HCT116 (cell line): Measurements from ENCODE around the gene FOXN1. TPM values are rescaled to one million over a fixed set of nuclear protein-coding genes. Genes with fewer than 3 reads are reported as not detected.
A peak's percentile ranks its signal among the peaks of the same experiment; 100 is the strongest.

Source experiments
- ATAC-seq: fragments of 200-7000 bp; cut with Tn5 transposase; 2 replicates; pipeline ENCODE4 v1.9.1; 2020; ENCODE audit warnings: mild to moderate bottlenecking, moderate library complexity
- BruUV-seq: library from RNA; stranded (reverse); fragments of 400-500 nt; replicated peaks from 2 replicates; lab custom pipeline; 2021; lab: Mats Ljungman, UMichigan
- CTCF ChIA-PET: fragments of 300-600 bp; sonication (Branson Sonifier 250); formaldehyde crosslinking; loops from one replicate; lab custom pipeline; 2021; ENCODE audit warnings: antibody characterized with exemption; lab: Charles Lee
- POLR2A ChIA-PET: fragments of 300-600, 350-600 bp; sonication (Branson Sonifier 250); formaldehyde crosslinking; loops from one replicate; lab custom pipeline; 2021; ENCODE audit warnings: antibody characterized with exemption; lab: Charles Lee
- RAD21 ChIA-PET, 2 experiments: fragments of 300-600 bp; sonication (Branson Sonifier 250); formaldehyde crosslinking; loops; one replicate each; lab custom pipeline; 2023; ENCODE audit warnings: low total read pairs in 2 of 2; ENCODE audit not compliant: uncharacterized antibody in 2 of 2, unreplicated experiment in 2 of 2, low non-redundant PET in 1 of 2; lab: Charles Lee
- DNase-seq: peaks from one replicate; pipeline ENCODE4 v3.0.0-alpha.2; 2010; ENCODE audit warnings: low read depth, low spot score
- H2AFZ ChIP-seq: fragments of 200-600 bp; shearing (Covaris generic), sonication (generic); 2 replicates; pipeline ENCODE4 v1.6.1; 2017; ENCODE audit warnings: low read depth, mixed run types, mixed read lengths, antibody characterized with exemption, low read length; ENCODE audit not compliant: poor library complexity, severe bottlenecking
- H3K27ac ChIP-seq: 2 replicates; pipeline ENCODE4 v1.5.1; 2012; ENCODE audit warnings: low read depth, low read length
- H3K27me3 ChIP-seq: fragments of 200-600 bp; sonication (generic); 2 replicates; pipeline ENCODE4 v1.6.1; 2016; ENCODE audit warnings: mixed run types, low read length, mixed read lengths; ENCODE audit not compliant: insufficient read depth
- H3K36me3 ChIP-seq, 2 experiments: fragments of 200-500 bp in 1 of 2; fragments of 200-600 bp in 1 of 2; sonication (Bioruptor generic) in 1 of 2; sonication (generic) in 1 of 2; 2 replicates each; pipeline versions ENCODE4 v1.5.1 to v1.6.1; 2014 to 2016; ENCODE audit warnings: low read length in 2 of 2, inconsistent platforms in 1 of 2, mixed read lengths in 1 of 2, mixed run types in 1 of 2; ENCODE audit not compliant: insufficient read depth in 2 of 2, control insufficient read depth in 1 of 2
- H3K4me1 ChIP-seq, 2 experiments: fragments of 200-600 bp in 1 of 2; sonication (generic) in 1 of 2; 2 replicates each; pipeline versions ENCODE4 v1.5.1 to v1.6.1; 2012 to 2017; ENCODE audit warnings: low read length in 2 of 2, inconsistent platforms in 1 of 2, mild to moderate bottlenecking in 1 of 2, mixed read lengths in 1 of 2, mixed run types in 1 of 2, moderate library complexity in 1 of 2; ENCODE audit not compliant: insufficient read depth in 2 of 2, control insufficient read depth in 1 of 2
- H3K4me2 ChIP-seq: fragments of 200-600 bp; sonication (generic); 2 replicates; pipeline ENCODE4 v1.6.1; 2017; ENCODE audit warnings: mixed run types, low read length, mixed read lengths
- H3K4me3 ChIP-seq, 2 experiments: fragments of 200-600 bp in 1 of 2; sonication (generic) in 1 of 2; replicated peaks in 1 of 2; 2 replicates each; pipeline ENCODE4 v1.5.1; 2011 to 2016; ENCODE audit warnings: low read length in 2 of 2, control low read depth in 1 of 2, low read depth in 1 of 2, mild to moderate bottlenecking in 1 of 2, mixed read lengths in 1 of 2, mixed run types in 1 of 2
- H3K79me2 ChIP-seq: fragments of 200-600 bp; sonication (generic); 2 replicates; pipeline ENCODE4 v1.6.1; 2017; ENCODE audit warnings: mild to moderate bottlenecking, mixed run types, low read length, moderate library complexity, mixed read lengths; ENCODE audit not compliant: insufficient read depth
- H3K9ac ChIP-seq: fragments of 200-600 bp; sonication (generic); 2 replicates; pipeline ENCODE4 v1.6.1; 2016; ENCODE audit warnings: low read length, mixed read lengths
- H3K9me2 ChIP-seq: fragments of 200-600 bp; sonication (generic), shearing (Covaris generic); 2 replicates; pipeline ENCODE4 v1.6.1; 2017; ENCODE audit warnings: mixed run types, mild to moderate bottlenecking, moderate library complexity; ENCODE audit not compliant: insufficient read depth
- H3K9me3 ChIP-seq, 2 experiments: fragments of 200-500 bp in 1 of 2; fragments of 200-600 bp in 1 of 2; sonication (Bioruptor generic) in 1 of 2; sonication (generic) in 1 of 2; 2 replicates each; pipeline ENCODE4 v1.6.1; 2014 to 2017; ENCODE audit warnings: low read length in 2 of 2, mixed read lengths in 2 of 2, inconsistent platforms in 1 of 2, low read depth in 1 of 2, mild to moderate bottlenecking in 1 of 2, mixed run types in 1 of 2, moderate library complexity in 1 of 2; ENCODE audit not compliant: control insufficient read depth in 1 of 2, insufficient read depth in 1 of 2
- H4K20me1 ChIP-seq: fragments of 200-600 bp; sonication (generic), shearing (Covaris generic); 2 replicates; pipeline ENCODE4 v1.6.1; 2017; ENCODE audit warnings: mixed run types, mild to moderate bottlenecking, moderate library complexity; ENCODE audit not compliant: insufficient read depth
- MAX ChIP-seq: IDR thresholded peaks from 2 replicates; pipeline ENCODE4 v1.6.1; 2012
- ZBTB33 ChIP-seq: IDR thresholded peaks from 2 replicates; pipeline ENCODE4 v1.6.1; 2011; ENCODE audit warnings: mild to moderate bottlenecking, low read length, moderate library complexity; ENCODE audit not compliant: insufficient replicate concordance; ENCODE audit errors: extremely low read depth
- ZFX ChIP-seq: fragments of 450-650 bp; IDR thresholded peaks from 2 replicates; pipeline ENCODE4 v1.6.1; 2017
- intact Hi-C: fragments of 100-400 bp; cut with micrococcal nuclease; formaldehyde crosslinking; loops from 2 replicates; pipeline ENCODE4 v1.10.0; 2022
- total RNA-seq: library from RNA; stranded (reverse); gene quantifications from one replicate; pipeline ENCODE4 v1.2.1, GENCODE V29; 2021; ENCODE audit not compliant: unreplicated experiment

FOXN1 gene
- total RNA-seq, 1 experiment from 2014 or later, result not detected

GRCh38 chr17:28570716-28571360, 64.7 kb downstream of the FOXN1 start:
- Histone ChIP-seq H3K4me1 (peaks cover 0 to 20% of the 10 kb centered on the region in 2 experiments; a peak in 3 of 4 replicates), H3K27me3 (no peaks in the 10 kb centered on the region)

More at GRCh38 chr17:28570716-28571360, 64.7 kb downstream of the FOXN1 start:
- Histone ChIP-seq H3K9ac (peak overlapping the region; percentile 91), H3K4me3 (peak overlapping the region; percentile 77 to 99), H2AFZ (peak overlapping the region; percentile 53), H3K27ac (peak overlapping the region; percentile 62), H4K20me1 (no peaks in the 10 kb centered on the region), H3K9me3 (no peaks in the 10 kb centered on the region), H3K4me2 (peak overlapping the region; percentile 99), H3K9me2 (no peaks in the 10 kb centered on the region), H3K36me3 (peaks cover 0 to 4% of the 10 kb centered on the region in 2 experiments; a peak in 1 of 4 replicates), H3K79me2 (peaks cover 22% of the 10 kb centered on the region)
- no TSS peak for BruUV-seq
- ATAC-seq (peak; percentile 61), DNase-seq (no peak)
- peak; percentile 60; the same call in 1 of the 2 replicates for TF ChIP-seq MAX
- peak; percentile 59; the same call in 1 of the 2 replicates for TF ChIP-seq ZFX
- no peak for TF ChIP-seq ZBTB33
- ChIA-PET CTCF (interaction anchor here (0.7 to 1.2 kb wide), 4 partner anchors 20 to 235 kb away, joined by 3 to 6 read pairs (median 4); partner anchors contain the start of gene TNFAIP1), RAD21 (no interaction called here), POLR2A (interaction anchor here (0.8 to 1.3 kb wide), 5 partner anchors 9 to 149 kb away, joined by 3 read pairs; partner anchors contain the start of gene RPL23A)
- intact Hi-C loops, result no loop called here
